Measurements from ENCODE around the gene BTBD17. TPM values are rescaled to one million over a fixed set of nuclear protein-coding genes. Genes with fewer than 3 reads are reported as not detected.

BTBD17 gene
- total RNA-seq, 3 donors from 2014 or later (not counting 1 experiment from before 2014, with no cell fraction given), result 0.48 TPM; not detected in 2

DNA sequence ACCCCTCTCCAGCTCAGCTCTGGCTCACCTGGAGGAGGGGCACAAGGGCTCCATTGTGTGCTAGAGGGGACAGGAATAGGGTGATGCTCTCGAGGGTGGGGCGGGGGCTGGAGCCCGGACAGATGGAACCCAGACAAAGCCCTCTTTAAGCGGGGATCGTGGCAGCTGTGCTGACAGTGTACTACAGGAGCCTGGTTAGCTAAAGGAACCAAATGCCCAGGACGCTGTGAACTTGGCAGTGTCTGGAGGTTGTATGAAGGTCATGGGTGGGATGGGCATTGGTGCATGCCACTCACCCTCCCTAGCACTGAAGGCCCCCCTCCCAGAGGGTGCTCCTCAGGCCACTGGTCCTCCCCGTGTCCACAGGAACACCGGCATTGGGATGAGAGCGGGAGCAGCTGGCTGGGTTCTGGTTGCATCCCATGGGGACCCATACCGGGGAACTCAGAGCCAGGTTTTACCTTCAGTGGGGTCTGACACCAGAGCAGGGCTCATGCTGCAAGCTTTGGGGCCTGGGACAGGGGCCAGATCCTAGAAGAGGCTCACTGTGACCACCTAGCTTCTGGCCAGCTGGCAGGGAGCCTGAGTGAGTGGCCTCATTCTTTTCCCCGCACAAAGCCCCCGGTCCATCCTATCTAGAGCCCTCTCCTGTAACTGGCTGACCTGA lies 23.7 kb downstream of the BTBD17 start:
- DNase-seq, result no peak
- H3K4me1 Mint-ChIP-seq, result no peaks in the 10 kb centered on the region
- H3K27ac Mint-ChIP-seq, result no peak overlapping the region
- Histone ChIP-seq H3K4me3 (ENCODE audit: low read length) (no peak overlapping the region), H3K36me3 (ENCODE audit: control insufficient read depth, insufficient read depth, low read length) (no peaks in the 10 kb centered on the region), H3K9me3 (ENCODE audit: control insufficient read depth, insufficient read depth, low read length) (no peaks in the 10 kb centered on the region), H3K27me3 (ENCODE audit: control insufficient read depth, insufficient read depth, low read length) (no peaks in the 10 kb centered on the region), H3K4me1 (ENCODE audit: control insufficient read depth, insufficient read depth, low read length) (no peaks in the 10 kb centered on the region), H3K27ac (ENCODE audit: low read length) (no peak overlapping the region)
- peaks cover 0 to 4% of the 10 kb centered on the region in 2 donors for H3K27me3 Mint-ChIP-seq (ENCODE audit: low read depth in 2 of 2)
- 93% methylated on average over 12 of the region's 12 CpGs for WGBS (ENCODE audit: insufficient coverage)
- no peak for ATAC-seq
- H3K9me3 Mint-ChIP-seq, result no peaks in the 10 kb centered on the region
- intact Hi-C loops (cut with micrococcal nuclease), result no loop called here
- no peak overlapping the region for H3K4me3 Mint-ChIP-seq
- TF ChIP-seq, protein P1, sequence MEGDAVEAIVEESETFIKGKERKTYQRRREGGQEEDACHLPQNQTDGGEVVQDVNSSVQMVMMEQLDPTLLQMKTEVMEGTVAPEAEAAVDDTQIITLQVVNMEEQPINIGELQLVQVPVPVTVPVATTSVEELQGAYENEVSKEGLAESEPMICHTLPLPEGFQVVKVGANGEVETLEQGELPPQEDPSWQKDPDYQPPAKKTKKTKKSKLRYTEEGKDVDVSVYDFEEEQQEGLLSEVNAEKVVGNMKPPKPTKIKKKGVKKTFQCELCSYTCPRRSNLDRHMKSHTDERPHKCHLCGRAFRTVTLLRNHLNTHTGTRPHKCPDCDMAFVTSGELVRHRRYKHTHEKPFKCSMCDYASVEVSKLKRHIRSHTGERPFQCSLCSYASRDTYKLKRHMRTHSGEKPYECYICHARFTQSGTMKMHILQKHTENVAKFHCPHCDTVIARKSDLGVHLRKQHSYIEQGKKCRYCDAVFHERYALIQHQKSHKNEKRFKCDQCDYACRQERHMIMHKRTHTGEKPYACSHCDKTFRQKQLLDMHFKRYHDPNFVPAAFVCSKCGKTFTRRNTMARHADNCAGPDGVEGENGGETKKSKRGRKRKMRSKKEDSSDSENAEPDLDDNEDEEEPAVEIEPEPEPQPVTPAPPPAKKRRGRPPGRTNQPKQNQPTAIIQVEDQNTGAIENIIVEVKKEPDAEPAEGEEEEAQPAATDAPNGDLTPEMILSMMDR (IDR thresholded peaks at IDR 0.05), result no peak
- H3K36me3 Mint-ChIP-seq, result no peaks in the 10 kb centered on the region

DNA sequence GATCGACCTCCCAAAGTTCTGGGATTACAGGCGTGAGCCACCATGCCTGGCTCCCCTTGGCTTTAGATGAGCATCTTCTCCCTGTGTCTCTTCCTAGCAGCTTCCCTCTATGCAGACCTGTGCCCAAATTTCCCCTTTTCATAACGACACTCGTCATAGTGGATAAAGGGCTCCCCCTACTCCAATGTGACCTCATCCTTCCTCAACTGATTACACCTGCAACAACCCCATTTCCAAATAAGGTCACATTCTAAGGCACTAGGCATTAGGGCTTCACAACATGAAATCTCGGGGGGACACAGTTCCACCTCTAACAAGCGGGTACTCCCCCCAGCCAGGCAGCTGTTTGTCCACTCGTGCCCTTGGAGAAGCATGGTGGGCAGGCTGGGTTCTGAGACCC lies 25.4 kb downstream of the BTBD17 start:
- WGBS (ENCODE audit: insufficient coverage), result 69% methylated on average over 7 of the region's 7 CpGs
- no peaks in the 10 kb centered on the region for H3K36me3 ChIP-seq (ENCODE audit: control insufficient read depth, insufficient read depth, low read length)
- H3K9me3 ChIP-seq (ENCODE audit: control insufficient read depth, insufficient read depth, low read length), result no peaks in the 10 kb centered on the region
- H3K27ac ChIP-seq (ENCODE audit: low read length), result no peak overlapping the region
- intact Hi-C loops (cut with micrococcal nuclease), result no loop called here
- ATAC-seq (no peak), DNase-seq (no peak)
- H3K4me3 Mint-ChIP-seq, result no peak overlapping the region
- no peak overlapping the region for H3K27ac Mint-ChIP-seq
- peaks cover 0 to 4% of the 10 kb centered on the region in 2 donors for H3K27me3 Mint-ChIP-seq (ENCODE audit: low read depth in 2 of 2)
- H3K36me3 Mint-ChIP-seq, result no peaks in the 10 kb centered on the region
- no peaks in the 10 kb centered on the region for H3K4me1 ChIP-seq (ENCODE audit: control insufficient read depth, insufficient read depth, low read length)
- no peaks in the 10 kb centered on the region for H3K4me1 Mint-ChIP-seq
- TF ChIP-seq, protein P1 (IDR thresholded peaks at IDR 0.05), result no peak
- H3K9me3 Mint-ChIP-seq, result no peaks in the 10 kb centered on the region
- H3K27me3 ChIP-seq (ENCODE audit: control insufficient read depth, insufficient read depth, low read length), result no peaks in the 10 kb centered on the region
- no peak overlapping the region for H3K4me3 ChIP-seq (ENCODE audit: low read length)

DNA sequence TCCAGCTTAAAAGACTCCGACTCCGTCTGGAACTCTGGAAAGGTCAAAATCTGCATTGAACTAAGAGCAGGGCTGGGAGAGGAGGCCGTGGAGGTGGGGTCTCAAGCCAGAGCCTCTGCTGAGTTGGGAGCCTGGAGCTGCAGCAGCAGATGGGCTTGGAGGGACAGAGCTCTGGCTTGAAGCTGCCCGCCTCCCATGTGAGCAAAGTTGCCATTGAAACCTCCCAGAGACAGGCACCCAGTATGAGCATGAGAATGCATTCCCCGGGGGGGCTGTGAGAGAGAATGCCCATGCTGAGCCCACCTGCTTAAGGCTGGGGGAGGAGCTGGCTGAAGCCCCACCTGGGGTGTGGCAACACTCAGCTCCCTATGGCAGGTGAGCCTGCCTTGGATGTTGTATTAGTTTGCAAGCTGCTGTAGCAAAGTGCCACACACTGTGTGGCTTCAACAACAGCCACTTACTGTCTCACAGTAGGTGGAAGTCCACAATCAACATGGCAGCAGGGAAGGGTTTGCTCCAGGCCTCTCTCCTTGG lies 26.1 kb downstream of the BTBD17 start:
- Histone ChIP-seq H3K4me1 (ENCODE audit: control insufficient read depth, insufficient read depth, low read length) (no peaks in the 10 kb centered on the region), H3K4me3 (ENCODE audit: low read length) (no peak overlapping the region), H3K27ac (ENCODE audit: low read length) (no peak overlapping the region), H3K27me3 (ENCODE audit: control insufficient read depth, insufficient read depth, low read length) (no peaks in the 10 kb centered on the region), H3K36me3 (ENCODE audit: control insufficient read depth, insufficient read depth, low read length) (no peaks in the 10 kb centered on the region), H3K9me3 (ENCODE audit: control insufficient read depth, insufficient read depth, low read length) (no peaks in the 10 kb centered on the region)
- intact Hi-C loops (cut with micrococcal nuclease), result no loop called here
- no peak overlapping the region for H3K4me3 Mint-ChIP-seq
- peaks cover 0 to 4% of the 10 kb centered on the region in 2 donors for H3K27me3 Mint-ChIP-seq (ENCODE audit: low read depth in 2 of 2)
- 90% methylated on average over 5 of the region's 5 CpGs for WGBS (ENCODE audit: insufficient coverage)
- DNase-seq (no peak), ATAC-seq (no peak)
- peaks cover 0 to under 1% of the 10 kb centered on the region in 2 donors for H3K4me1 Mint-ChIP-seq
- no peaks in the 10 kb centered on the region for H3K36me3 Mint-ChIP-seq
- TF ChIP-seq, protein P1 (IDR thresholded peaks at IDR 0.05), result no peak
- no peak overlapping the region for H3K27ac Mint-ChIP-seq
- no peaks in the 10 kb centered on the region for H3K9me3 Mint-ChIP-seq
